ENCODE data around the gene MAPK12. TPM values are rescaled to one million over a fixed set of nuclear protein-coding genes. Genes with fewer than 3 reads are reported as not detected.
A peak's percentile ranks its signal among the peaks of the same experiment; 100 is the strongest.

The MAPK12 gene
- total RNA-seq, 4 donors from 2014 or later = 10.3 to 41.4 (median 28.3) TPM

DNA sequence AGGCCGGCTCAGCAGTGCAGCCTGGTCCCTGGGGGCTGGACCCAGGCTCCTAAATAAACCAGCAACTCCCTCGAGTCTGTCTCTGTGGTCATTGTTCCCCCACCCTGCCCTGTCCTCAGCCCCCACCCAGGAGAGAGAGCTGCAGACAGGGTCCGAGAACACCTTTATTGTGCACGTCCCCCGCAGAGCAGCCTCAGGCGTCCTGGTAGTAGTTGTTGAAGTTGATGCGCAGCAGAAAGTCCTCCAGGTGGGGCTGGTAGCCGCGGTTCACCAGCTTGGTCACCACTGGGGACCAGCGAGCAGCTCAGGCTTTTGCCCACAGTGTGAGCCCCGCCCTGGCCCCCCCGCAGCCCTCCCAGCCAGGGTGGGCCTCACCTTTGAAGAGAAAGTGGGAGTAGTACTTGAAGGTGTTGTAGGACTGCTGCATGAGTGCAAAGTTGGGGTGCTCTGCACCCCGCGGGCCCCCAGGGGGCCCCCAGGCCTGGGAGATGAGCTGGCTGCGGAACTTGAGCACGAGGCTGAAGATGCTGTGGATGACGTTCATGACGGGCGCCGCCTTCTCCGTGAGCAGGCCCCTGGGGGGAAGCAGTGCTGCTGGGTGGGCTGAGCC, 43.8 kb downstream of the MAPK12 start:
- TF ChIP-seq POLR2A (IDR thresholded peaks at IDR 0.05) = no peak
- TF ChIP-seq, protein P1, sequence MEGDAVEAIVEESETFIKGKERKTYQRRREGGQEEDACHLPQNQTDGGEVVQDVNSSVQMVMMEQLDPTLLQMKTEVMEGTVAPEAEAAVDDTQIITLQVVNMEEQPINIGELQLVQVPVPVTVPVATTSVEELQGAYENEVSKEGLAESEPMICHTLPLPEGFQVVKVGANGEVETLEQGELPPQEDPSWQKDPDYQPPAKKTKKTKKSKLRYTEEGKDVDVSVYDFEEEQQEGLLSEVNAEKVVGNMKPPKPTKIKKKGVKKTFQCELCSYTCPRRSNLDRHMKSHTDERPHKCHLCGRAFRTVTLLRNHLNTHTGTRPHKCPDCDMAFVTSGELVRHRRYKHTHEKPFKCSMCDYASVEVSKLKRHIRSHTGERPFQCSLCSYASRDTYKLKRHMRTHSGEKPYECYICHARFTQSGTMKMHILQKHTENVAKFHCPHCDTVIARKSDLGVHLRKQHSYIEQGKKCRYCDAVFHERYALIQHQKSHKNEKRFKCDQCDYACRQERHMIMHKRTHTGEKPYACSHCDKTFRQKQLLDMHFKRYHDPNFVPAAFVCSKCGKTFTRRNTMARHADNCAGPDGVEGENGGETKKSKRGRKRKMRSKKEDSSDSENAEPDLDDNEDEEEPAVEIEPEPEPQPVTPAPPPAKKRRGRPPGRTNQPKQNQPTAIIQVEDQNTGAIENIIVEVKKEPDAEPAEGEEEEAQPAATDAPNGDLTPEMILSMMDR (IDR thresholded peaks at IDR 0.05) = no peak
- Histone ChIP-seq H3K9me3 (no peaks in the 10 kb centered on the region), H3K4me3 (no peak overlapping the region), H3K4me1 (no peaks in the 10 kb centered on the region), H3K27me3 (no peaks in the 10 kb centered on the region), H3K27ac (no peak overlapping the region), H3K36me3 (no peaks in the 10 kb centered on the region)
- intact Hi-C loops (cut with DNase I; ENCODE audit: low total_unique reads) = no loop called here
- no peak for DNase-seq

DNA sequence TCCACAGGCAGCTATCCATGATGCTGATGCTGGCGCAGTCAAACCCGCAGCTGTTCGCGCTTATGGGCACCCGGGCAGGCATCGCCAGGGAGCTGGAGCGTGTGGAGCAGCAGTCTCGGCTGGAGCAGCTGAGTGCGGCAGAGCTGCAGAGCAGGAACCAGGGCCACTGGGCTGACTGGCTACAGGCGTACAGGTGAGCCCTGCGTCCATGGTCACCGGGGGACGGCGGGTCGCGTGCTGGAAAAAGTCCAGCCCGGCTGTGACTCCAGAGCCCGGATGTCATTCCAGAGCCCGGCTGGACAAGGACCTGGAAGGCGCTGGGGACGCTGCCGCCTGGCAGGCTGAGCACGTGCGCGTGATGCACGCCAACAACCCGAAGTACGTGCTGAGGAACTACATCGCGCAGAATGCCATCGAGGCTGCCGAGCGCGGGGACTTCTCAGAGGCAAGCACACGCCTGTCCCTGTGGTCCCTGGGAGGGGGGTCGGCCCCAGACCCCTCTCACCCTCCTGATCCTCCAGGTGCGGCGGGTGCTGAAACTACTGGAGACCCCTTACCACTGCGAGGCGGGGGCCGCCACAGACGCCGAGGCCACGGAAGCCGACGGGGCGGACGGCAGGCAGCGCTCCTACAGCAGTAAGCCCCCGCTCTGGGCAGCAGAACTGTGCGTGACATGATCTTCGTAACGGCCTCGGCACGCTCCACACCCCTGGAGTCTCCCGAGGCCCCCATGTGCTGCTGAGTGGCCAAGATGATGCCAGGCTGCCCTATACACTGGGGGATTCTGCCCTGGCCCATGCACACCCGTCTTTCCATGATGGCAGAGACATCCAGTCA, 44.6 kb downstream of the MAPK12 start:
- Histone ChIP-seq H3K9me3 (no peaks in the 10 kb centered on the region), H3K4me1 (no peaks in the 10 kb centered on the region), H3K36me3 (no peaks in the 10 kb centered on the region), H3K4me3 (no peak overlapping the region), H3K27me3 (no peaks in the 10 kb centered on the region), H3K27ac (no peak overlapping the region)
- TF ChIP-seq, protein P1 (IDR thresholded peaks at IDR 0.05) = no peak
- TF ChIP-seq POLR2A (IDR thresholded peaks at IDR 0.05) = no peak
- DNase-seq = peak in 1 of 2 donors; percentile 21
- intact Hi-C loops (cut with DNase I; ENCODE audit: low total_unique reads) = no loop called here

DNA sequence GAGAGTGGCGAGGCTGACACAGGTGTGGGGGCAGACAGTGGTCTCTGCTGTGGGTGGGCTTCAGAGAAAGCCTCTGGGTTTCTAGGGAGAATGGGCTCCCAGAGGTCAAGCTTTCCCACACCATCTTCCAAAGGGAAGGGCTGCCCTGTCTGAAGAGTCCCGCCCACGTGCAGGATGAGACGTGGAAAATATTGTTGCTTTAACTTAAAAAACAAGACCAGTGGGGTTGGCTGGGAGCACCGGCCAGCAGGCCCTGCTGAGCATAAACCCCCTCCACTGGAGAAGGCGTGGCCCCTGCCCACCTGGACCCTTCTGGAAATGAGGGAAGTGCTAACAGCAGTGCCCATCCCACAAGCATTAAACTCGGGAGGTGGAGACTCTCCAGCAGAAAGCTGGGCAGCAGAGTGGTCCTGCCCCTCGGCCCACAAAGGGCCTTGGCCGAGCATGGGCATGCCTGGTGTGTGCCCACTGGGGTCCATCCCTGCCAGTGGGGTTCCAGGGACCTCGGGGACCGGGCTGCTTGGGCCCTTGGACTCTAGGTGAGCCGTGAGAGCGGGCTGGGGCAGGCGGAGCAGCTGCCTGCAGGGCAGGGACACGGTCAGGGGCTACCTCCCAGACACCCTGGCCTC, 45.3 kb downstream of the MAPK12 start:
- H3K36me3 ChIP-seq = no peaks in the 10 kb centered on the region
- no peaks in the 10 kb centered on the region for H3K9me3 ChIP-seq
- H3K4me3 ChIP-seq = no peak overlapping the region
- H3K27ac ChIP-seq = no peak overlapping the region
- H3K27me3 ChIP-seq = no peaks in the 10 kb centered on the region
- intact Hi-C loops (cut with DNase I; ENCODE audit: low total_unique reads) = no loop called here
- DNase-seq = peak in 1 of 2 donors; percentile 14
- H3K4me1 ChIP-seq = no peaks in the 10 kb centered on the region
- no peak for TF ChIP-seq POLR2A (IDR thresholded peaks at IDR 0.05)
- TF ChIP-seq, protein P1 (IDR thresholded peaks at IDR 0.05) = no peak

DNA sequence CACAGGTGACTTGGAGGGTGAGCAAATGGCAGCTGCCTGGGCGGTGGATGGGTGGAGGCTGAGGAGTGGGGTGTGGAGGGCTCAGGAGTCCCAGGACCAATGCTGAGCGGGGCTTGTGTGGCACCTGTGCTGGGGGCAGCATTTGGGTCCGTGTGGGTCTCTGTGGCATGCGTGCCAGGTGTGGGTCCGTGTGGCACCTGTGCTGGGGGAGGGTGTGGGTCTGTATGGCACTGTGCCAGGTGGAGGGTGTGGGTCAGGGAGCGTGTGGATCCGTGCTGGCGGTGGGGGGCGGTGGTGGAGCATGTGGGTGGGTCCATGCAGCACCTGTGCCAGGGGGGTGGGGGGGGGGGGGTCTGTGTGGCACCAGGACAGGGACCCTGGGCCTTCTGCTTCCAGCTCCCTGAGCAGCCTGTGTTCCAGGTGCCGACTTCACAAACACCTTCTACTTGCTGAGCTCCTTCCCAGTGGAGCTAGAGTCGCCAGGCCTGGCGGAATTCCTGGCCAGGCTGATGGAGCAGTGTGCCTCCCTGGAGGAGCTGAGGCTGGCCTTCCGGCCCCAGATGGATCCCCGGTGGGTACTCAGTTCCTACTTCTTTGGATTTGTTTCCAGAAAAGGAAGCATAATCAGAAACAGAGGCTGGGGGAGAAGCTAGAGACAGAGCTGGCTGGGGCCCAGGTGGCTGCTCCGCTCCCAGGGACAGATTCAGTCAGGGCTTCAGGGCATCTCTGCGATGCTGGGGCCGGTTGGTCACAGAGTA, 46.0 kb downstream of the MAPK12 start:
- intact Hi-C loops (cut with DNase I; ENCODE audit: low total_unique reads) = no loop called here
- Histone ChIP-seq H3K36me3 (no peaks in the 10 kb centered on the region), H3K4me3 (no peak overlapping the region), H3K27ac (no peak overlapping the region), H3K4me1 (no peaks in the 10 kb centered on the region), H3K27me3 (no peaks in the 10 kb centered on the region), H3K9me3 (no peaks in the 10 kb centered on the region)
- no peak for TF ChIP-seq POLR2A (IDR thresholded peaks at IDR 0.05)
- TF ChIP-seq, protein P1 (IDR thresholded peaks at IDR 0.05) = no peak
- DNase-seq = peak in 1 of 2 donors; percentile 43
